GM19025 (cell line): Measurements from ENCODE around the gene TUBA8.
"Not testable (repeated sequence)": the region's sequence is repeated elsewhere in the genome, so short reads cannot be mapped to it uniquely, and the experiment has no call there.

Source experiments
- ATAC-seq: cut with Tn5 transposase; IDR thresholded peaks from one replicate; pipeline ENCODE4 v1.9.1; 2021; ENCODE audit warnings: mild to moderate bottlenecking, low read depth, moderate library complexity; ENCODE audit not compliant: unreplicated experiment

TUBA8 gene

GRCh38 chr22:18123476-18124025, 12.9 kb downstream of the TUBA8 start:
- not testable (repeated sequence) for ATAC-seq

- no peak for ATAC-seq
Measured at GRCh38 chr22:18126606-18127005, 16.0 kb downstream of the TUBA8 start.

DNA sequence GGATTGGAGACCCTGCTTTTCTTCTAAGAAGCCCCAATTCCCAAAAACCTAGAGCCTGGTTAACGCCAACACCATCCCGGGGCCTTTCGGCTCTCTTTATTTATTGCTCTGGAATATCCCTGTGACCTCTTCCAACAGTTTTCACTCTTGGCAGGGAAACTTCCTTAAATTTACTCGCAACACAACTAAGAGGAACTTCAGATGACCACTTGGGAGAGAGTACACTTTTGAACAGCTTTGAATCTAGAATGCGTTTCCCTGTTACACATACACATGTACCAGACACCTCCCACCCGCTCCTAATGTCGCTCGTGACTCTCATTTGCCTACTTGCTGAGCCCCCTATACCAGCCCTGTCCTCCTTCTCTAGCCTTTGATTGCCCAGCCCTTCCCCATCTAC, 19.4 kb downstream of the TUBA8 start:
- no peak for ATAC-seq

DNA sequence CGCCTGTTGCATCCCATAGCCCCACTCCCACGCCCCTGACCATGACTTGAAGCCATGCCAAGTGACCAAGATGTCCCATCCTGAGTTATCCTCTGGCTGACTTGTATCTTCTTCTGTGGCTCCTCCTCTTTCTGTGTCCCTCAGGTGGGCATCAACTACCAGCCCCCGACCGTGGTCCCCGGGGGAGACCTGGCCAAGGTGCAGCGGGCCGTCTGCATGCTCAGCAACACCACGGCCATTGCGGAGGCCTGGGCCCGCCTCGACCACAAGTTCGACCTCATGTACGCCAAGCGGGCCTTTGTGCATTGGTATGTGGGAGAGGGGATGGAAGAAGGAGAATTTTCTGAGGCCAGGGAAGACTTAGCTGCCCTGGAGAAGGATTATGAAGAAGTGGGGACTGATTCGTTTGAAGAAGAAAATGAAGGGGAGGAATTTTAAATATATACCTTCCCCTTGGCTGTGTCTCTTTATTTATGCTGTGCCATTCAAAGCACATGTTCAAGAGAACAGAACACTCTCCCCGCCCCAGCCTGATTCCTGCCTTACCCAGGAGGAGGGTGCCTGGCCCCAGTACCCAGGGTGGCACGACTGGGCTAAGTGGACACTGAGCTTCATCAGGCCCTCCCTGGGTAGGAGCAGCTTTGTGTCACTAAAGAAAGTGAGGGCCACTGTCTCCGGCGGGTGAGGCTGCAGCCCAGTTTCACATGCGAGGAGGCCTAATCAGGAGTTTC, 20.3 kb downstream of the TUBA8 start:
- ATAC-seq: no peak

DNA sequence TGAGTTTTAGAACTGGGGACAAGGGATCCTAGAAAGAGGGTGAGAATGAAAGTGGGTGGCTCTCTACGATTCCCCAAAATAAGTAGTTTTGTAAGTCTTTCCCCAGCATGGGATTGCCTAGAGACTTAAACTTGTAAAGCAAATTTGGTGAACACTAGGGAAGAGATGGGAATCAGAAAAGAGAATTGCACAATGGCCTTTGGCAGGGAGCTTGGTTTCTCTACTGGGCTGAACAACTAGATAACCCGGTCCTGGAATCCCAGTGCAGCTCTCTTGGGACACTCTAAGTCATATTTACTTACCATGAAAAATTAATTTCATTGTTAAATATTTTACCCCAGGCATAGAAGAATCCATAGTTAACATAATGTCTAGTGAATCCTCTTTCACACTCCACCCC, 22.8 kb downstream of the TUBA8 start:
- no peak for ATAC-seq

- no peak for ATAC-seq
Measured at GRCh38 chr22:18136563-18137320, 26.1 kb downstream of the TUBA8 start.

- ATAC-seq: not testable (repeated sequence)
Measured at GRCh38 chr22:18141004-18141403, 30.4 kb downstream of the TUBA8 start.

GRCh38 chr22:18144105-18144504, 33.5 kb downstream of the TUBA8 start:
- no peak for ATAC-seq

GRCh38 chr22:18145676-18146388, 35.2 kb downstream of the TUBA8 start:
- no peak for ATAC-seq

- ATAC-seq: no peak
Measured at GRCh38 chr22:18146389-18146753, 35.8 kb downstream of the TUBA8 start.

DNA sequence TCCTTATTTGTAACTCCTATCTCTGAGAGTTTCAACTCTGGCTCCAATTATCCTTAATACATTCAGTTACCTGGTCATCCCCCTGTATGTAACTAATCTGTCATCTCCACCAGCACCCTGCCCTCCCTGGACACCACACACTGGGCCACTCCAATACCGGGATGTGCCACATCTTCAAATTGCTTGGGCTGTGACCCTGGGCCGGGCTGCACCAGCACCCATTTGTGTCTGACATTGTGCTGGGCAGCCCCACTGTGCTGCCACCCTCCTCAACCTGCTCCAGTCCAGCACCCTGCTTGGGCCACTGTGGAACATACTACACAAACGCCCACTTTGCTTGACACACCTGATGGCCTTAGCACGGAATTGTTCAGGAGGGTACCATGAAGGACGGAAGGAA, 37.2 kb downstream of the TUBA8 start:
- no peak for ATAC-seq

GRCh38 chr22:18148293-18148965, 37.8 kb downstream of the TUBA8 start:
- ATAC-seq: no peak

DNA sequence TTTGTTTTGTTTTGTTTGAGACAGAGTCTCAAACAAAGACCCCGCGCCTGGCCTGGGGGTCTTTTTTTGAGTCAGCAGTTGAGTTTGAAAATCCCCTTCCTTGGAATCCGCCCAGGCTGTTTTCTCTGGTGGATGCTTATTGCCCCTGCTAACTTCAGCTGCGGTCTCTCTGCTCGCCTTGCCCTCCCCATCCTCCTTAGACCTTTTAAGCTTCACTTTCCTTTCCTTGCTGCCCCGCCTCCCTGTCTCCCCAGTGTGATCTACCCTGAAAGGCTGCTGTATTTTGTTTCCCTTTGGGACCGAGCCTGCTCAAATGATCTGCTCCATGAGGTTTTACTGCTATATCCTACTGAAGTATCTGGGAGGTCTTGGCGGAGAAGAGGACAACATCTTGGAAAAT, 41.9 kb downstream of the TUBA8 start:
- no peak for ATAC-seq

DNA sequence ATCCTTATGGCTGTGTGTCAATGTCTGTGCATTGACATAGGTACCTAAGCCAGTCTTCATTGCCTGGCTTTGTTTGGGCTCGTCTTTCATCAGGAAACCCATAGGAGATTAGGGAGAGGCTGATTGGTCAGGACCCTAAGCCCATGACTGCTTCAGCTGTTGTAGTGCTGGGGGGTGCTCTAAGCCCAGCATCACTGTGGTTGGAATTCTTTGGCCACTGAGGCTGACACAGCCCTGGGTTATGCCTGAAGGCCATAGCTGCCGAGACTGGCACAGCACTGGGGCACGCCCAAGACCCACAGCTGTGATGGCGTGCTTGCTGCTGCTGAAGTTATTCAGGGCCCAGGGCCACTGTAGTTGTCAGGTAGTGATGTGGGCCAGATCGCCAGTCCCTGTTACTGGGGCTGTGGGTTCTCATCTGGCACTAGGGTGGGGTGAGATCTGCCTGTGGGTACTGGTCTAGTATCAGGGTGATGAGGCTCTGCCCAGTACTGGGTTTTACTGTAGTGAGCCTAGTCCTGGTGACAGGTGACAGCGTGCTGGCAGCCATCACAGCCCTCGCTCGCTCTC, 44.3 kb downstream of the TUBA8 start:
- no peak for ATAC-seq

DNA sequence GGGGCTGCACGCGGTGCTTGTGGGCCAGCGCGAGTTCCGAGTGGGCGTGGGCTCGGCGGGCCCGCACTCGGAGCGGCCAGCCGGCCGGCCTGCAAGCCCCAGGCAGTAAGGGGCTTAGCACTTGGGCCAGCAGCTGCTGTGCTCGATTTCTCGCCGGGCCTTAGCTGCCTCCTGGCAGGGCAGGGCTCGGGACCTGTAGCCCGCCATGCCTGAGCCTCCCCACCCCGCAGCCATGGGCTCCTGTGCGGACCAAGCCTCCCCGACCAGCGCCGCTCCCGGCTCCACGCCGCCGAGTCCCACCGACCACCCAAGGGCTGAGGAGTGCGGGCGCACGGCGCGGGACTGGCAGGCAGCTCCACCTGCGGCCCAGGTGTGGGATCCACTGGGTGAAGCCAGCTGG, 44.9 kb downstream of the TUBA8 start:
- not testable (repeated sequence) for ATAC-seq

- no peak for ATAC-seq
Measured at GRCh38 chr22:18156878-18157713, 46.5 kb downstream of the TUBA8 start.

GRCh38 chr22:18157714-18158028, 47.1 kb downstream of the TUBA8 start:
- ATAC-seq: no peak

GRCh38 chr22:18160641-18161040, 50.0 kb downstream of the TUBA8 start:
- ATAC-seq: not testable (repeated sequence)

DNA sequence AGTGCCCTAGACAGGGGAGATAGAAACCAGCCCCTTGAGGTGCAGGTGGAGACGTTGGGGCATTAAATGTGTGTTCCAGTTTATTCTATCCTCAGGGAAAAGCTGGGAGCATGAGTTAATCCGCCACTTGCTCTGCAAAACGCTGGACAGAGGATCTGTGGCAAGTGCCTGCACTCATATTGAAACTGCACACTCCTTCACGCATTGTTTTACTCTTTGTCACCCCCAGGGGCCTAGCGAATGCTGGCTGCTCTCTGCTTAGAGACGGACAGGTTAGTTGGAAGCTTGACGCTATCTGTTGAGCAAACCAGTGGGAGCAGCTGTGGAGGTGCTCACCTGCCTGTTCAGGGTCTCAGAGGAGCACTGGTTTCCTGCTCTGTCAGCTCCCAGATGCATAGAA, 53.2 kb downstream of the TUBA8 start:
- ATAC-seq: not testable (repeated sequence)

DNA sequence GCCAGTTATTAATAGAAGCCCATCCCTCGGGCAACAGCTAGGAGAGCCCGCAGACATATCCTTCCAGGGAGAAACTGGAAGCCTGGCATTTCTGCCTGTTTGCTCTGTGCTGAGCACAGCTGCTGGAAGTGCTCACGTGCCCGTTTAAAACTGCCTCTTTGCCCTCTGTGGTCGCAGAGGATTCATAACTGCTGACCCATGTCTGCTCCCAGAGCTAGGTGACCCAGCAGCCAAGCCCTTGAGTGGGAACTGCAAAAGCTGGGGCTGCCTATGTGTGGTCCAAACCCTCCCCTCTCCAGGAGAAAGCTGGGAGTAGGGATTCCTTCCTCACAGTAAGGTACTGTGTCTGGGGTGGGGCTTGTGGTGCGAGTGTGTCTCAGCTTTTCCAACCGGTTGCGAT, 54.0 kb downstream of the TUBA8 start:
- ATAC-seq: not testable (repeated sequence)
